Measurements from ENCODE around the gene GSAP. TPM values are rescaled to one million over a fixed set of nuclear protein-coding genes. Genes with fewer than 3 reads are reported as not detected.

Gene GSAP
- total and polyA plus RNA-seq, 8 donors, result 34.1 to 60.1 (median 45.7) TPM

DNA sequence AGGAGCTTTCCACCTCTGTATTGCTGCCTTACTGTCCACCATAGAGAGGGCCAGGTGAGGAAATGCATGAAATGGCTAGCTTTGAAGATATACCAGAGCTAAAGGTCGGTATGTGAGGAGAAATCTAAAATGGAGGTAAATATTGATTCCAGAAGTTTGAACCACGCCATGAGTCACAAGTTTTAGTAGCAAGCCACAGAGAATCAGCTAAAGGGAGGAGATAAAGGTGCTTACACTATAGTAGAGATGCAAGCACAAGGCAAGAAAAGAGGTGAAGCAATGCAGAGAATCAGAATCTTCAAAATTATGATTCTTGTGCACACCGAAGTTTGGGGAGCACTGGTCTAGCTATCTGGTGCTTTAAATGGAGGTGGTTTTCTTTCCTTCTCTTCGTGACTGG, 3.0 kb upstream of the GSAP start:
- H3K27me3 ChIP-seq, result no peaks in the 10 kb centered on the region
- TF ChIP-seq, protein P1, sequence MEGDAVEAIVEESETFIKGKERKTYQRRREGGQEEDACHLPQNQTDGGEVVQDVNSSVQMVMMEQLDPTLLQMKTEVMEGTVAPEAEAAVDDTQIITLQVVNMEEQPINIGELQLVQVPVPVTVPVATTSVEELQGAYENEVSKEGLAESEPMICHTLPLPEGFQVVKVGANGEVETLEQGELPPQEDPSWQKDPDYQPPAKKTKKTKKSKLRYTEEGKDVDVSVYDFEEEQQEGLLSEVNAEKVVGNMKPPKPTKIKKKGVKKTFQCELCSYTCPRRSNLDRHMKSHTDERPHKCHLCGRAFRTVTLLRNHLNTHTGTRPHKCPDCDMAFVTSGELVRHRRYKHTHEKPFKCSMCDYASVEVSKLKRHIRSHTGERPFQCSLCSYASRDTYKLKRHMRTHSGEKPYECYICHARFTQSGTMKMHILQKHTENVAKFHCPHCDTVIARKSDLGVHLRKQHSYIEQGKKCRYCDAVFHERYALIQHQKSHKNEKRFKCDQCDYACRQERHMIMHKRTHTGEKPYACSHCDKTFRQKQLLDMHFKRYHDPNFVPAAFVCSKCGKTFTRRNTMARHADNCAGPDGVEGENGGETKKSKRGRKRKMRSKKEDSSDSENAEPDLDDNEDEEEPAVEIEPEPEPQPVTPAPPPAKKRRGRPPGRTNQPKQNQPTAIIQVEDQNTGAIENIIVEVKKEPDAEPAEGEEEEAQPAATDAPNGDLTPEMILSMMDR (IDR thresholded peaks at IDR 0.05), result no peak
- H3K9me3 ChIP-seq, result no peaks in the 10 kb centered on the region
- H3K27ac ChIP-seq, result no peak overlapping the region
- intact Hi-C loops (cut with DNase I), result no loop called here
- ATAC-seq (no peak), DNase-seq (no peak)
- peaks cover 1 to 40% of the 10 kb centered on the region in 2 donors for H3K4me1 ChIP-seq
- no peaks in the 10 kb centered on the region for H3K36me3 ChIP-seq
- H3K4me3 ChIP-seq, result no peak overlapping the region

DNA sequence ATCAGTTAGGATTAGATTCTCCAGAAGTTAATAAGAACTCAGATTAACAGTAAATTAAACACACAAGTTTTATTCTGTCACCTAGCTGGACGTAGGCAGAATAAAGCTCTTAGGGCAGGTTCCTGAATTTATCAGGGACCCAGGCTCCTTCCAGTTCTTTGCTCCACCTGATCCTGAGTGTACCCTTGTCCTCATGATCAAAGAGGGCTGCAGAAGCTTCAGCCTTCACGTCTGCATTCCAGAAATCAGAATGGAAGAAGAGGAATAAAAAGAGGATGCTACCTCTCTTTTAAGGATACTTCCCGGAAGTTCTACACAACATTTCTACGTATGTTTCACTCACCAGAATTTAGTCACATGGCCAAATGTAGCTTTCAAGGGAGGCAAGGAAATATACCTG, 1.7 kb upstream of the GSAP start:
- H3K36me3 ChIP-seq, result no peaks in the 10 kb centered on the region
- H3K27me3 ChIP-seq, result no peaks in the 10 kb centered on the region
- H3K4me1 ChIP-seq, result peaks cover 8 to 53% of the 10 kb centered on the region in 2 donors
- peak overlapping the region in 1 of 2 donors; percentile 98 for H3K27ac ChIP-seq
- H3K4me3 ChIP-seq, result no peak overlapping the region
- TF ChIP-seq, protein P1 (IDR thresholded peaks at IDR 0.05), result no peak
- no peak for DNase-seq
- intact Hi-C loops (cut with DNase I), result no loop called here
- ATAC-seq, result no peak
- H3K9me3 ChIP-seq, result no peaks in the 10 kb centered on the region

DNA sequence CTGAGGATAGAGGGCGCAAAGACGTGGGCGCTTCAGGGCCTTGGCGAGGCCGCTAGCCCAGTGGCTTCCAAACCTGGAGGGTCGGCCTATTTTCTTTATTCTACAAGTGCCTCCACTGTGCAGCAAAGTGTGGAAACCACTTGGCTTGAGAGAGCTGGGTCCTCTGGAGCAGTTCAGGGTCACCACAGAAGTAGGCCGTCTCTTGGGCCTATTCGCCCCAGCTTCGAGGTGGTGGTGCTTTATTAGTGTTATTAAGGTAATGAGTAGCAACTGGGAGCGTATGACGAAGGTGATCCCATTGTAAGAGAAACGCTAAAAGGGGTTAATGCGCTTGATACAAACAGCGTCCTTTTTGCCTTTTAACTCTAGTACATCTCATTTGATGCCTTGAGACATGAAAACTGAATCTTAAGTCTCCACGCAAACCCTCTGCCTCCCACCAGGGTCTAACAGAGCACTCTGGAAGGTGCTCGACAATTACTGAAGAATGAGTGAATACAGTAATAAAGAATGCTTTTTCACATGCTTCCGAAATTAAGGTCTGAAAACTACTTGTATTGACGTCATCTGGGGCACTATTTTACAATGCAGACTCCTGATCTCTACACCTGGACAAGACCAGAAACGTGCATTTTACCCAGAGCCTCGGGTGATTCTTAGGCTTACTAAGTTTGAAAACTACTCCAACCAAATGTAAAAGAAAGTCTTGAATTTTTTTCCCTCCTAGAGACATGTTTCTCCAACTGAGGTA, 647 bp upstream of the GSAP start:
- H3K36me3 ChIP-seq, result no peaks in the 10 kb centered on the region
- no peaks in the 10 kb centered on the region for H3K9me3 ChIP-seq
- H3K27me3 ChIP-seq, result no peaks in the 10 kb centered on the region
- TF ChIP-seq, protein P1 (IDR thresholded peaks at IDR 0.05), result no peak
- peaks cover 8 to 59% of the 10 kb centered on the region in 2 donors for H3K4me1 ChIP-seq
- no peak for DNase-seq
- ATAC-seq, result peak; percentile 33
- peak overlapping the region; percentile 94 to 98 for H3K27ac ChIP-seq
- peak overlapping the region; percentile 73 to 79 for H3K4me3 ChIP-seq
- intact Hi-C loops (cut with DNase I), result no loop called here

DNA sequence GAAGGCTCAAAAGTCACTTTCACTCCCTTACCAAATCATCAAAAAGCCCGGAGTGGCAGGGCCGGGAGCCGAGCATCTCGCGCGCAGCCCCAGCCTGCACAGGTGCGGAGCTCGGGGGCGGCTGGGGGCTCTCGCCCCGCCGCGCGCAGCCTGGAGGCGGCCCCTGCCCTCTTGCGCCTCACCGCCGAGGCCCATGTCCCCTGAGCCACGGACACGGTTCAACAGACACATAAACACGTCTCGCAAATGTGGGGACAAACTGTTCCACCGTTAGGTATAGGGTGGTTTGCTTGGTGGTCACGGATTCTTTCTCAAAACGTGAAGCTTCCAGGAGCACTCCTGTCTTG, 700 bp downstream of the GSAP start:
- H3K27me3 ChIP-seq, result no peaks in the 10 kb centered on the region
- H3K4me3 ChIP-seq, result peak overlapping the region; percentile 73 to 79
- peak overlapping the region; percentile 94 to 98 for H3K27ac ChIP-seq
- peaks cover 8 to 60% of the 10 kb centered on the region in 2 donors for H3K4me1 ChIP-seq
- peak; percentile 56 for ATAC-seq
- no peaks in the 10 kb centered on the region for H3K9me3 ChIP-seq
- TF ChIP-seq, protein P1 (IDR thresholded peaks at IDR 0.05), result no peak
- H3K36me3 ChIP-seq, result no peaks in the 10 kb centered on the region
- intact Hi-C loops (cut with DNase I), result no loop called here
- DNase-seq, result peak in 1 of 4 donors; percentile 83

DNA sequence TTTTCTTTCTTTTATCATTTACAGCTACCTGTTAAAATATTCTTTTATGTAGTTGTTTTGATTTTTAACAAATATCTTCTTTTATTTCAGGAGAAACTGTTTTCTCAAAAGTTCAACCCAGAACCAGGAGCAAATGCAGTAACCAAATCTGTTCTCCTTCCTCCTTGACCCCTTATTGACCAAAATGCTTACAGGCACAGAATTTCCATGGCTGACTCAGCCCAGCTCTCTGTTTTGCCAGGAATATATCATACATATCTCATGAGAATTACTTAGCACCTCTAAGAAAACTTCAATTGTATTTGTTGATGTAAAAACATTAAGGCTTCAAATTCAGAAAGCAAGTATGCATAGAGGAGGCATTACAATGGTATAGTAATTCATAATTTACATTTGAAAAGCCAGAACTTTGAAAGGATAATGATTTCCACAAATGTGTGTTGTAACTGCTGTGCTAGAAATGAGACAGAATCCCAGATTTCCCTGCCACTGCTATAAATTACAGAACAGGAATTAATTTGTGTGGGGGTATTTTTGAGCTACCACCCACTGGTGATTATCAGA, 2.2 kb downstream of the GSAP start:
- Histone ChIP-seq H3K4me3 (peak overlapping the region in 1 of 2 donors; percentile 79), H3K4me1 (peaks cover 11 to 69% of the 10 kb centered on the region in 2 donors), H3K27ac (peak overlapping the region; percentile 94 to 98), H3K9me3 (no peaks in the 10 kb centered on the region), H3K36me3 (no peaks in the 10 kb centered on the region), H3K27me3 (no peaks in the 10 kb centered on the region)
- no peak for ATAC-seq
- intact Hi-C loops (cut with DNase I), result no loop called here
- no peak for DNase-seq
- TF ChIP-seq, protein P1 (IDR thresholded peaks at IDR 0.05), result no peak

Data from left lung (tissue), 10 donors.